ENCODE data around the gene FBXL19.

Gene FBXL19

DNA sequence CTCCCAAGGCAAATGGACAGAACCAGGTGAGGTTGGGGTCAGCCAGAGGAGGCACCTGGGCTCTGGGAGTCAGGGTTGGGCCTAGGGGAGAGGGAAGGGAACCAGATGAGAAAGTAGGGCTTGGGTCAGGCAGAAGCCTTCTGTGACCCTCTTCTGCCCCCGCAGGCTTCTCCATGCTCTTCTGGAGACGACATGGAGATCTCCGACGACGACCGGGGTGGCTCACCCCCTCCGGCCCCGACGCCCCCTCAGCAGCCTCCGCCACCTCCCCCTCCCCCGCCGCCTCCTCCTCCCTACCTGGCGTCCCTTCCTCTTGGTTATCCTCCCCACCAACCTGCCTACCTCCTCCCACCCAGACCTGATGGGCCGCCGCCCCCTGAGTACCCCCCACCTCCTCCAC, 42.1 kb downstream of the FBXL19 start:
- DNase-seq (ENCODE audit: extremely low read depth, low read depth) = no peak
- TF ChIP-seq, protein P1, sequence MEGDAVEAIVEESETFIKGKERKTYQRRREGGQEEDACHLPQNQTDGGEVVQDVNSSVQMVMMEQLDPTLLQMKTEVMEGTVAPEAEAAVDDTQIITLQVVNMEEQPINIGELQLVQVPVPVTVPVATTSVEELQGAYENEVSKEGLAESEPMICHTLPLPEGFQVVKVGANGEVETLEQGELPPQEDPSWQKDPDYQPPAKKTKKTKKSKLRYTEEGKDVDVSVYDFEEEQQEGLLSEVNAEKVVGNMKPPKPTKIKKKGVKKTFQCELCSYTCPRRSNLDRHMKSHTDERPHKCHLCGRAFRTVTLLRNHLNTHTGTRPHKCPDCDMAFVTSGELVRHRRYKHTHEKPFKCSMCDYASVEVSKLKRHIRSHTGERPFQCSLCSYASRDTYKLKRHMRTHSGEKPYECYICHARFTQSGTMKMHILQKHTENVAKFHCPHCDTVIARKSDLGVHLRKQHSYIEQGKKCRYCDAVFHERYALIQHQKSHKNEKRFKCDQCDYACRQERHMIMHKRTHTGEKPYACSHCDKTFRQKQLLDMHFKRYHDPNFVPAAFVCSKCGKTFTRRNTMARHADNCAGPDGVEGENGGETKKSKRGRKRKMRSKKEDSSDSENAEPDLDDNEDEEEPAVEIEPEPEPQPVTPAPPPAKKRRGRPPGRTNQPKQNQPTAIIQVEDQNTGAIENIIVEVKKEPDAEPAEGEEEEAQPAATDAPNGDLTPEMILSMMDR (IDR thresholded peaks at IDR 0.05; ENCODE audit: low read depth, low read length) = no peak

DNA sequence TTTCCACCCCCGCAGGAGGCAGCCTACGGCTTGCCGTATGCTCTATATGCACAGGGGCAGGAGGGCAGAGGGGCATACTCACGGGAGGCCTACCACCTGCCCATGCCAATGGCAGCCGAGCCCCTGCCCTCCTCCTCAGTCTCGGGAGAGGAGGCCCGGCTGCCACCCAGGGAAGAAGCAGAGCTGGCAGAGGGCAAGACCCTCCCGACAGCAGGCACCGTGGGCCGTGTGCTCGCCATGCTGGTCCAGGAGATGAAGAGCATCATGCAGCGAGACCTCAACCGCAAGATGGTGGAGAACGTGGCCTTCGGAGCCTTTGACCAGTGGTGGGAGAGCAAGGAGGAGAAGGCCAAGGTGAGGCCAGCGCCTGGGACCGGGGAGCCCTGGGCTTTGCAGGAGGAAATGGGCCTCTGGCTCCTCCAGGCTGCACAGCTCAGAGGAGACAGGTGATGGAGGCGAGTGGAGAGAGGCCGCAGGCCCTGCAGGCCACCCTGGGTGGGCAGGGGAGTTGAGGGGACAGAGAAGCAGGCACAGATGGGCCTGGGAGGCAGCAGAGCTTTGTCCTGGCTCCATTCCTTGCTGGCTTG, 42.8 kb downstream of the FBXL19 start:
- TF ChIP-seq, protein P1 (IDR thresholded peaks at IDR 0.05; ENCODE audit: low read depth, low read length) = no peak
- DNase-seq (ENCODE audit: extremely low read depth, low read depth) = no peak

DNA sequence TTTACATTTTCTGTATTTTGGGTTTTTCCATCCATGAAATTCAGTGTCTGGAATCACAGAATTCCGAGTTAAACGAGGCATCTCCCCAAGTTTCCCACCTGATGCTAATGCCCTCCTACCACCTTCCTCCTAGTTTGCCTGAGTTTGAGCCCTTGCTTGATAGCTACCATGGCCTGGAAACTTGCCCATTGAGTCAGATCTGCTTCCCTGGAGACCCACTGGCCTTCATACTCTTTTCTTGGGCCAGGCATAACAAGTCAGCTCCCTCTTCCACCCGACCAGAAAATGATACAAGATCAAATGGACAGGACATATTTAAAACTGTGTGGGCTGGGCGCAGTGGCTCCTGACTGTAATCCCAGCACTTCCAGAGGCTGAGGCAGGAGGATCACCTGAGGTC, 44.4 kb downstream of the FBXL19 start:
- TF ChIP-seq, protein P1 (IDR thresholded peaks at IDR 0.05; ENCODE audit: low read depth, low read length) = no peak
- DNase-seq (ENCODE audit: extremely low read depth, low read depth) = no peak

DNA sequence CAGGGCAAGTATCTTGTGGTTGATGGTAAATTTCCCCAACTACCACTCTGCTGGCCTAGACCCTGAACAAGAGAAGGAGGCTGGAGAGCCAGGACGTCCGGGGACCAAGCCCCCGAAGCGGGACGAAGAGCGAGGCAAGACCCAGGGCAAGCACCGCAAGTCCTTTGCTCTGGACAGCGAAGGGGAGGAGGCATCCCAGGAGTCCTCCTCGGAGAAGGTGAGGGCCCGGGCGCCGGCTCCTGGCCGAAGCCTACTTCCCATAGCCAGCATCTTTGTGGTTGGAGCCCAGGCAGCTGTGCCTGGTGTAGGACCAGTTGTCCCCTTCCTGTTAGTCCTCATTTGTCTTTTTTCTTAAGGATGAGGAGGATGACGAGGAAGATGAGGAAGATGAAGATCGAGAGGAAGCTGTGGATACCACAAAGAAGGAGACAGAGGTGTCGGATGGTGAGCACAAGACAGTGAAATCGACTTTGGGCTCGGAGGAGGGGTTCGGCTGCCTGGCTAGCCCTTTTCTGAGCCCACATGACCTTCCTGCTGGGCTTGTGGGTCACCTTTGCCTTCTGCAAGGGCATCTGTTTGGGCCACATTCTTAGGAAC, 46.0 kb downstream of the FBXL19 start:
- TF ChIP-seq, protein P1 (IDR thresholded peaks at IDR 0.05; ENCODE audit: low read depth, low read length) = no peak

DNA sequence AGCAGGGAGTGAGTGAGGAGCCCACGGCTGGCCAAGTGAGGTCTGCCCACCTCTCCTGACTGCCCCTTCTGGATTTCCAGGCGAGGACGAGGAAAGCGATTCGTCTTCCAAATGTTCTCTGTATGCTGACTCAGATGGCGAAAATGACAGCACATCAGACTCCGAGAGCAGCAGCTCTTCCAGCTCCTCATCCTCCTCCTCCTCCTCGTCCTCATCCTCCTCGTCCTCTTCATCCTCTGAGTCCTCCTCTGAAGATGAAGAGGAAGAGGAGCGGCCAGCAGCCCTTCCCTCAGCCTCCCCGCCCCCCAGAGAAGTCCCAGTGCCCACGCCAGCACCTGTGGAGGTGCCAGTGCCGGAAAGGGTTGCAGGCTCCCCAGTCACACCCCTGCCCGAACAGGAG, 47.9 kb downstream of the FBXL19 start:
- DNase-seq (ENCODE audit: extremely low read depth, low read depth) = no peak
- TF ChIP-seq, protein P1 (IDR thresholded peaks at IDR 0.05; ENCODE audit: low read depth, low read length) = no peak

More for the DNA sequence above, 46.0 kb downstream of the FBXL19 start:
- no peak for DNase-seq (ENCODE audit: extremely low read depth, low read depth)

DNA sequence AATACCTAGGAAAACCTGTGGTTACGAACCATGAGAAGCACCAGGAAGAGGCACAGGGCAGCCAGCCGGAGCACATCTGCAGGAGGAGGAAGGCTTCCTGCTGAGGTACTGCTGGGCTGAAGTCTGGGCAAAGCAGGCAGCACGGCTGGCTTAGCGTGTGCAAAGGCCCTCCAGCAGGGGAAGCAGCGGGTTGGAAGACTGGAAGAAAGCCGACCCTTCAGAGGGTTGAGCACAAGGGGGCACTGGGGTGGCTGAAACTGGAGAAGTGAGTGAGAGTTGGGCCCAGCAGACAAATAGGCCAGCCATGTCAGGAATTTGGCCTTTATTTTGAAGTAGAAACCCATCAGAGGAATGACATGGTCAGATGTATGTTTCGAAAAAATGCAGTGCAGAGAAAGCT, 49.5 kb downstream of the FBXL19 start:
- TF ChIP-seq, protein P1 (IDR thresholded peaks at IDR 0.05; ENCODE audit: low read depth, low read length) = peak; percentile 4
- no peak for DNase-seq (ENCODE audit: extremely low read depth, low read depth)

DNA sequence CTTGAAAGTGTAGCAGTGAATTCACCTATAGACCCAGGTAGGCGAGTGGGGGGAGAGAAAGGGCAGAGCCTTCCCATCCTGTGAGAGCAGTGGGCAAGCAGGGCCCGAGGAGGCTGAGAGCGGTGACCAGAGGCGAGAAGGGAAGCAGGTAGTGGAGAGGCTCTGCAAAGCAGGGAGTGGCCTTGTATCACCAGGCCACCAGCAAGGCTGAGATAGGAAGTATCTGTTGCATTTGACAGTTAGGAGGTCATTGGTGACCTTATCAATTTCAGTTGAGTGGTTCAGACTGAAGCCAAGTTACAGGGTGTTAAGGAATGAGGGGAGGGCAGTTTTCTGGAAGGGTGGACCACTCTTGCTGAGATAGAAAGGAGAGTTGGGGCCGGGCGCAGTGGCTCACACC, 51.0 kb downstream of the FBXL19 start:
- TF ChIP-seq, protein P1 (IDR thresholded peaks at IDR 0.05; ENCODE audit: low read depth, low read length) = no peak
- no peak for DNase-seq (ENCODE audit: extremely low read depth, low read depth)
